Measurements from ENCODE around the gene PTPRK. TPM values are rescaled to one million over a fixed set of nuclear protein-coding genes. Genes with fewer than 3 reads are reported as not detected.

PTPRK gene
- total and polyA plus RNA-seq, 2 of the 13 experiments (the other 11 are each of a cell fraction or from before 2014, with no cell fraction given): 43.6 to 98.3 TPM

DNA sequence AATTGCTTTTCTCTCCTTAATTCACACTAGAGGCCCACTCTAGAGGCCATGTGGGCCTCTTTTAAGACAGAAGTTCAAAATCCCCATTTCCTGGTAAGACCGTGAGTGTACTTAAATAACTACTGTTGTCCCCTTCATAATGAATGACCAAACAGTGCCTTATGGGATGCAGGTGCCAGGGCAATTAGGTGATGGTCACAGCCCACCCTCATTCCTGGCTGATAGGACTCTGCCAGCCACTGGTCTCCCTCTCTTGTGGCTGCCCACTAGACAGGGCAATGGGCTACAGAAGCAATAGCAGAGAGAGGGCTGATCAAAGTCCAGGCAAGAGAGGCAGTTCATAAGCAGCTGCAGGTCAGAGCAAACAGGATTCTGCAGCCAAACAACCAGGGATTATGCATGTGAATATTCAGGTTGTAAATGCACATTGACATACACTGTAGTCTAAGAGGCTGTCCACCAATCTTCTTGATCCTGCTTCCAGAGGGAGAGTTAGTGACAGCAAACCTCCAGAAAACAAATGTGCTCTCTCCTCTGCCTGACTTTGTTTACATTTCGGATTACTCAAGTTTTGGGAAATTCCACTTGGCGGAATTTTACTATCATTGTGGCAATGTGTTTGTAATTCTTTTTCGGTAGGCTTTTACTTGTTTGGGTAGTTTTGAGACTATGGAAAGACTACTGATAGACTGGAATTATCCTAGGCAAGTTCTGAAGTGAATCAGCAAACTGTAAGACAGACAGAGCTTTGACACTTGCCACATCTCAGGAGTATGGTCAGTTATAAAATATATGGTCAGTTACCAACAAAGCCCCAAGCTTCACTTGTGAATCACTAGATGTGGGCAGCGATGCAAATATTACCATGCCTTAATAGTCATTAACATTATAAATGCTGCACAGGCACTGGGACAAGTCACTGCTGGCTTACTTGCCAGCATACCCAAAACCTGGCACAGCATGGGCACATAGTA lies 12.8 kb downstream of the PTPRK start (continued):
- TF ChIP-seq ZNF274 (CRISPR knock-in tag; IDR thresholded peaks at IDR 0.05): peak; percentile 38; the same call in 1 of the 2 replicates
- TF ChIP-seq, protein P1, sequence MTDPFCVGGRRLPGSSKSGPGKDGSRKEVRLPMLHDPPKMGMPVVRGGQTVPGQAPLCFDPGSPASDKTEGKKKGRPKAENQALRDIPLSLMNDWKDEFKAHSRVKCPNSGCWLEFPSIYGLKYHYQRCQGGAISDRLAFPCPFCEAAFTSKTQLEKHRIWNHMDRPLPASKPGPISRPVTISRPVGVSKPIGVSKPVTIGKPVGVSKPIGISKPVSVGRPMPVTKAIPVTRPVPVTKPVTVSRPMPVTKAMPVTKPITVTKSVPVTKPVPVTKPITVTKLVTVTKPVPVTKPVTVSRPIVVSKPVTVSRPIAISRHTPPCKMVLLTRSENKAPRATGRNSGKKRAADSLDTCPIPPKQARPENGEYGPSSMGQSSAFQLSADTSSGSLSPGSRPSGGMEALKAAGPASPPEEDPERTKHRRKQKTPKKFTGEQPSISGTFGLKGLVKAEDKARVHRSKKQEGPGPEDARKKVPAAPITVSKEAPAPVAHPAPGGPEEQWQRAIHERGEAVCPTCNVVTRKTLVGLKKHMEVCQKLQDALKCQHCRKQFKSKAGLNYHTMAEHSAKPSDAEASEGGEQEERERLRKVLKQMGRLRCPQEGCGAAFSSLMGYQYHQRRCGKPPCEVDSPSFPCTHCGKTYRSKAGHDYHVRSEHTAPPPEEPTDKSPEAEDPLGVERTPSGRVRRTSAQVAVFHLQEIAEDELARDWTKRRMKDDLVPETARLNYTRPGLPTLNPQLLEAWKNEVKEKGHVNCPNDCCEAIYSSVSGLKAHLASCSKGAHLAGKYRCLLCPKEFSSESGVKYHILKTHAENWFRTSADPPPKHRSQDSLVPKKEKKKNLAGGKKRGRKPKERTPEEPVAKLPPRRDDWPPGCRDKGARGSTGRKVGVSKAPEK (CRISPR knock-in tag; IDR thresholded peaks at IDR 0.05; ENCODE audit: borderline replicate concordance): peak; percentile 57; the same call in 1 of the 2 replicates
- 0 out of 2 replicates have a peak, but pooled peaks have one; percentile 56 for TF ChIP-seq ZNF547 (CRISPR knock-in tag; IDR thresholded peaks at IDR 0.05)
- TF ChIP-seq MEIS1 (CRISPR knock-in tag; IDR thresholded peaks at IDR 0.05; ENCODE audit: borderline replicate concordance): no peak; the same call in 1 of the 2 replicates
- peak; percentile 70 for TF ChIP-seq ZNF12 (CRISPR knock-in tag; IDR thresholded peaks at IDR 0.05)
- TF ChIP-seq ZNF382 (CRISPR knock-in tag; IDR thresholded peaks at IDR 0.05; ENCODE audit: borderline replicate concordance): no peak
- TF ChIP-seq SMC3 (IDR thresholded peaks at IDR 0.05; ENCODE audit: low read length): peak; percentile 19; the same call in 1 of the 2 replicates
- no peak for TF ChIP-seq RBM39 (IDR thresholded peaks at IDR 0.05; ENCODE audit: low read depth, low read length, poor library complexity, severe bottlenecking)
- 0 out of 2 replicates have a peak, but pooled peaks have one; percentile 32 for TF ChIP-seq ZNF563 (CRISPR knock-in tag; IDR thresholded peaks at IDR 0.05)
- TF ChIP-seq, protein P2, sequence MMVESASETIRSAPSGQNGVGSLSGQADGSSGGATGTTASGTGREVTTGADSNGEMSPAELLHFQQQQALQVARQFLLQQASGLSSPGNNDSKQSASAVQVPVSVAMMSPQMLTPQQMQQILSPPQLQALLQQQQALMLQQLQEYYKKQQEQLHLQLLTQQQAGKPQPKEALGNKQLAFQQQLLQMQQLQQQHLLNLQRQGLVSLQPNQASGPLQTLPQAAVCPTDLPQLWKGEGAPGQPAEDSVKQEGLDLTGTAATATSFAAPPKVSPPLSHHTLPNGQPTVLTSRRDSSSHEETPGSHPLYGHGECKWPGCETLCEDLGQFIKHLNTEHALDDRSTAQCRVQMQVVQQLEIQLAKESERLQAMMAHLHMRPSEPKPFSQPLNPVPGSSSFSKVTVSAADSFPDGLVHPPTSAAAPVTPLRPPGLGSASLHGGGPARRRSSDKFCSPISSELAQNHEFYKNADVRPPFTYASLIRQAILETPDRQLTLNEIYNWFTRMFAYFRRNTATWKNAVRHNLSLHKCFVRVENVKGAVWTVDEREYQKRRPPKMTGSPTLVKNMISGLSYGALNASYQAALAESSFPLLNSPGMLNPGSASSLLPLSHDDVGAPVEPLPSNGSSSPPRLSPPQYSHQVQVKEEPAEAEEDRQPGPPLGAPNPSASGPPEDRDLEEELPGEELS (CRISPR knock-in tag; IDR thresholded peaks at IDR 0.05): peak; percentile 94
- no peak for TF ChIP-seq ZZZ3 (CRISPR knock-in tag; IDR thresholded peaks at IDR 0.05; ENCODE audit: borderline replicate concordance)
- TF ChIP-seq, protein P3, sequence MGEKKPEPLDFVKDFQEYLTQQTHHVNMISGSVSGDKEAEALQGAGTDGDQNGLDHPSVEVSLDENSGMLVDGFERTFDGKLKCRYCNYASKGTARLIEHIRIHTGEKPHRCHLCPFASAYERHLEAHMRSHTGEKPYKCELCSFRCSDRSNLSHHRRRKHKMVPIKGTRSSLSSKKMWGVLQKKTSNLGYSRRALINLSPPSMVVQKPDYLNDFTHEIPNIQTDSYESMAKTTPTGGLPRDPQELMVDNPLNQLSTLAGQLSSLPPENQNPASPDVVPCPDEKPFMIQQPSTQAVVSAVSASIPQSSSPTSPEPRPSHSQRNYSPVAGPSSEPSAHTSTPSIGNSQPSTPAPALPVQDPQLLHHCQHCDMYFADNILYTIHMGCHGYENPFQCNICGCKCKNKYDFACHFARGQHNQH (CRISPR knock-in tag; IDR thresholded peaks at IDR 0.05): peak; percentile 96
- TF ChIP-seq NCOR1 (IDR thresholded peaks at IDR 0.05; ENCODE audit: borderline replicate concordance, low read length): peak; percentile 93
- TF ChIP-seq MYNN (CRISPR knock-in tag; IDR thresholded peaks at IDR 0.05; ENCODE audit: low read depth): 0 out of 2 replicates have a peak, but pooled peaks have one; percentile 64
- peak; percentile 29; the same call in 1 of the 2 replicates for TF ChIP-seq ZNF652 (CRISPR knock-in tag; IDR thresholded peaks at IDR 0.05; ENCODE audit: borderline replicate concordance, low read depth)
- peak; percentile 84; the same call in 1 of the 2 replicates for TF ChIP-seq ZNF792 (CRISPR knock-in tag; IDR thresholded peaks at IDR 0.05)
- TF ChIP-seq HDAC1 (CRISPR knock-in tag; IDR thresholded peaks at IDR 0.05): peak; percentile 85
- peak; percentile 68; the same call in 1 of the 2 replicates for TF ChIP-seq ZNF33B (CRISPR knock-in tag; IDR thresholded peaks at IDR 0.05)
- peak; percentile 27; the same call in 1 of the 2 replicates for TF ChIP-seq NR2C2 (CRISPR knock-in tag; IDR thresholded peaks at IDR 0.05; ENCODE audit: borderline replicate concordance)
- no peak for TF ChIP-seq ZNF672 (CRISPR knock-in tag; IDR thresholded peaks at IDR 0.05)

All from HepG2 (cell line).